Chondrocyte (in vitro differentiated cells): ENCODE data around the gene CXCL16. TPM values are rescaled to one million over a fixed set of nuclear protein-coding genes. Genes with fewer than 3 reads are reported as not detected.

Source experiments
- DNase-seq: peaks from one replicate; pipeline ENCODE4 v3.0.0; 2021; ENCODE audit warnings: mixed read lengths, low spot score
- H3K27ac Mint-ChIP-seq: one replicate; pipeline ENCODE4 v1.8.0; 2021; ENCODE audit warnings: mild to moderate bottlenecking, moderate library complexity, mixed read lengths; ENCODE audit not compliant: unreplicated experiment
- H3K27me3 Mint-ChIP-seq: 2 replicates; pipeline ENCODE4 v1.8.0; 2021; ENCODE audit warnings: low read depth, mixed read lengths
- H3K36me3 Mint-ChIP-seq: 2 replicates; pipeline ENCODE4 v1.8.0; 2021; ENCODE audit warnings: low read depth, mixed read lengths
- H3K4me1 Mint-ChIP-seq: 2 replicates; pipeline ENCODE4 v1.8.0; 2021; ENCODE audit warnings: low read depth, mild to moderate bottlenecking, mixed read lengths
- H3K4me3 Mint-ChIP-seq: one replicate; pipeline ENCODE4 v1.8.0; 2021; ENCODE audit warnings: mild to moderate bottlenecking, moderate library complexity, mixed read lengths; ENCODE audit not compliant: unreplicated experiment
- H3K9me3 Mint-ChIP-seq: 2 replicates; pipeline ENCODE4 v1.8.0; 2021; ENCODE audit warnings: low read depth, mixed read lengths
- CTCF ChIP-seq: fragments of 200-600 bp; sonication (generic); IDR thresholded peaks from 2 replicates; pipeline ENCODE4 v1.5.0; 2021; ENCODE audit warnings: antibody characterized with exemption, mild to moderate bottlenecking, moderate library complexity
- total RNA-seq: library from RNA; stranded (reverse); gene quantifications from 3 replicates; pipeline ENCODE4 v1.2.1, GENCODE V29; 2021

The CXCL16 gene
- total RNA-seq, 1 donor from 2014 or later: 5.4 TPM

DNA sequence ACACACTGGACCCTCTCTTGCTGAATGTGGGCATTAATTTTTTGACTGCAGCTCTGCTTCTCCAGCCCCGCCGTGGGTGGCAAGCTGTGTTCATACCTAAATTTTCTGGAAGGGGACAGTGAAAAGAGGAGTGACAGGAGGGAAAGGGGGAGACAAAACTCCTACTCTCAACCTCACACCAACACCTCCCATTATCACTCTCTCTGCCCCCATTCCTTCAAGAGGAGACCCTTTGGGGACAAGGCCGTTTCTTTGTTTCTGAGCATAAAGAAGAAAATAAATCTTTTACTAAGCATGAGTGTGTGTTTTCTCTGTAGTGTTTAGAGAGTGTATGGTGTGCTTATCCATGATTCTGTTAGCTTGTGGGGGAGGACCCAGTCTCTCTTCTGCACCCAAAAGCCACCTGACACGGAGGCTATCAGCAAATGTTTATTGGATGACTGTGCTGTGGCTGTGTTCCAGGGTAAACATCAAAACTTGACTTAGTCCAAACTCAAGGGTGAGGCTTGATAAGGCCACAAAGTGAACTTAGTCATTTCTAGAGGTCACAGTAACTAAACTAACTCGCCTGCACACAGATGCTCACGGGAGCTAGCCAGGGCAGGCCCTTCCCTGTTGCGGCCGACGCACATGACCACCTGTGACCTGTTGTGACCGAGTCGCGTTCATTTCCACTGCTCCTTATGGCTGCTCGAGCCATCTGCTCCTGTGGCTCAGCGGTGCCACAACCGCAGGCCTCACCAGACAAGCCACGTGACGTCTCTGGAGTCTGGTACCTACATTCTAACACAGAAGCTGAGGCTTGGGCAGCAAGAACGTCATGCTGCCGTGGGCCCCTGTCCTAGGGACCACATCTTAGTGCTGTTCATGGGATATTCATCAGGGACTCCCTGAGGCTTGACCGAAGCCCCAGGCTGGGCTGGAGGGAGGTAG lies 18.3 kb downstream of the CXCL16 start:
- Mint-ChIP-seq H3K4me3 (no peak overlapping the region), H3K27ac (no peak overlapping the region)

DNA sequence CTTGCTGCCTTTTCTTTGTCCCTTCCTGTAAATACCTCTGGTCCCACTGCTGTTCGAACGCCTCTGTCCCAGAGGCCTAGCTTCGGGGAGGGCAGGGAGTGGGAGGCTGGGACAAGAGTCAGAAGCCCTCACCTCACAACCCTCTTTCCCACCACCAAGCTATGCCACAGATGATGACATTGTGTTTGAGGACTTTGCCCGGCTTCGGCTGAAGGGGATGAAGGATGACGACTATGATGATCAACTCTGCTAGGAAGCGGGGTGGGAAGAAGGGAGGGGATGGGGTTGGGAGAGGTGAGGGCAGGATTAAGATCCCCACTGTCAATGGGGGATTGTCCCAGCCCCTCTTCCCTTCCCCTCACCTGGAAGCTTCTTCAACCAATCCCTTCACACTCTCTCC lies 18.9 kb downstream of the CXCL16 start:
- no peaks in the 10 kb centered on the region for H3K9me3 Mint-ChIP-seq
- peaks cover 5% of the 10 kb centered on the region for H3K4me1 Mint-ChIP-seq
- no peak for TF ChIP-seq CTCF
- H3K27ac Mint-ChIP-seq: no peak overlapping the region
- H3K27me3 Mint-ChIP-seq: peaks cover 2% of the 10 kb centered on the region
- DNase-seq: no peak
- no peak overlapping the region for H3K4me3 Mint-ChIP-seq
- H3K36me3 Mint-ChIP-seq: no peaks in the 10 kb centered on the region

More for the DNA sequence above, 18.3 kb downstream of the CXCL16 start:
- no peak for TF ChIP-seq CTCF
- H3K36me3 Mint-ChIP-seq: no peaks in the 10 kb centered on the region
- H3K27me3 Mint-ChIP-seq: peaks cover 3% of the 10 kb centered on the region
- DNase-seq: no peak
- H3K4me1 Mint-ChIP-seq: peaks cover 5% of the 10 kb centered on the region
- no peaks in the 10 kb centered on the region for H3K9me3 Mint-ChIP-seq

DNA sequence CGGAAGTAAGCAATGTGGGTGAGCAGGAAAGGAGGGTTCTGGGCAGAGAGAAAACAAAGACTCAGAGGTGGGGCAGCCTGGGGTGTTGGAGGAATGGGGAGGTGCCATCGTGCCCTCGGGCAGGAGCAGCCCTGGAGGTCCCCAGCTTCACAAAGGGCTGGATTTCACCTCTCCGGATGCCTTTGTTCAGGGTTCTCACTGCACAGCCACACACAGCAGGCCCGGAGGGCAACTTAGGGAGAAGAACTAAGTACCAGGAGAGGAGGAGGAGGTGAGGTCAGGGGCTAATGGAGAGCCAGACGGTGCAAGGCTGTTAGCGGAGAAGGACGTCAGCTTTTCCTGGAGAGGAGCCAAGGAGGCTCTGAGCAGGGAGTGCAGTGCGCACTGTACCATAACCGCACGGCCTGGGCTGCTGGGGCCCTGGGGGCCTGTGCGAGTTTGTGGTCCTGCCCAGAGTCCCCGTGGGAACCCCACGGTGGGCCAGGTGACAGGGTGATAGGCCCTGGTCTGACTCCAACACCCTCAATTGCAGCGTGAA lies 20.0 kb downstream of the CXCL16 start:
- Mint-ChIP-seq H3K9me3 (no peaks in the 10 kb centered on the region), H3K4me1 (peaks cover 5% of the 10 kb centered on the region), H3K36me3 (no peaks in the 10 kb centered on the region), H3K4me3 (no peak overlapping the region), H3K27ac (no peak overlapping the region), H3K27me3 (no peaks in the 10 kb centered on the region)
- no peak for TF ChIP-seq CTCF
- DNase-seq: no peak

- TF ChIP-seq CTCF: no peak
- Mint-ChIP-seq H3K36me3 (no peaks in the 10 kb centered on the region), H3K27ac (no peak overlapping the region), H3K4me1 (peaks cover 5% of the 10 kb centered on the region), H3K4me3 (no peak overlapping the region), H3K9me3 (no peaks in the 10 kb centered on the region), H3K27me3 (no peaks in the 10 kb centered on the region)
- no peak for DNase-seq
These were observed 20.6 kb downstream of the CXCL16 start for GRCh38 chr17:4719146-4719545.

- no peaks in the 10 kb centered on the region for H3K27me3 Mint-ChIP-seq
- no peak for DNase-seq
- H3K4me3 Mint-ChIP-seq: no peak overlapping the region
- H3K9me3 Mint-ChIP-seq: no peaks in the 10 kb centered on the region
- no peaks in the 10 kb centered on the region for H3K36me3 Mint-ChIP-seq
- H3K4me1 Mint-ChIP-seq: peaks cover 5% of the 10 kb centered on the region
- no peak overlapping the region for H3K27ac Mint-ChIP-seq
- TF ChIP-seq CTCF: no peak
These were observed 21.5 kb downstream of the CXCL16 start for GRCh38 chr17:4718276-4718675.
